ENCODE results near the gene HDAC9.
"Not testable (repeated sequence)": the region's sequence is repeated elsewhere in the genome, so short reads cannot be mapped to it uniquely, and the experiment has no call there.

Gene HDAC9

GRCh38 chr7:18905316-18905943 is 409.9 kb downstream of the HDAC9 start:
- DNase-seq: no peak

- DNase-seq: no peak
Observed at GRCh38 chr7:18906901-18907300, 411.4 kb downstream of the HDAC9 start.

- no peak for DNase-seq
Observed at GRCh38 chr7:18913106-18913505, 417.6 kb downstream of the HDAC9 start.

- DNase-seq: no peak
Observed at GRCh38 chr7:18916826-18917225, 421.3 kb downstream of the HDAC9 start.

- no peak for DNase-seq
Observed at GRCh38 chr7:18927134-18927533, 431.6 kb downstream of the HDAC9 start.

- no peak for DNase-seq
Observed at GRCh38 chr7:18936265-18936664, 440.7 kb downstream of the HDAC9 start.

- DNase-seq: no peak
Observed at GRCh38 chr7:18939771-18940592, 444.4 kb downstream of the HDAC9 start.

- DNase-seq: no peak
Observed at GRCh38 chr7:18940593-18941134, 445.1 kb downstream of the HDAC9 start.

- DNase-seq: no peak
Observed at GRCh38 chr7:18941207-18941606, 445.7 kb downstream of the HDAC9 start.

GRCh38 chr7:18948521-18948920 is 453.0 kb downstream of the HDAC9 start:
- DNase-seq: no peak

GRCh38 chr7:18952846-18953245 is 457.3 kb downstream of the HDAC9 start:
- no peak for DNase-seq

- no peak for DNase-seq
Observed at GRCh38 chr7:18958627-18959026, 463.1 kb downstream of the HDAC9 start.

- DNase-seq: no peak
Observed at GRCh38 chr7:18960725-18961124, 465.2 kb downstream of the HDAC9 start.

GRCh38 chr7:18962031-18962430 is 466.5 kb downstream of the HDAC9 start:
- DNase-seq: no peak

GRCh38 chr7:18965657-18966056 is 470.1 kb downstream of the HDAC9 start:
- no peak for DNase-seq

- not testable (repeated sequence) for DNase-seq
Observed at GRCh38 chr7:18967755-18968154, 472.2 kb downstream of the HDAC9 start.

GRCh38 chr7:18971839-18972238 is 476.3 kb downstream of the HDAC9 start:
- DNase-seq: no peak

- DNase-seq: no peak
Observed at GRCh38 chr7:18974803-18975202, 479.3 kb downstream of the HDAC9 start.

- no peak for DNase-seq
Observed at GRCh38 chr7:18975276-18975675, 479.7 kb downstream of the HDAC9 start.

- no peak for DNase-seq
Observed at GRCh38 chr7:18975689-18976280, 480.2 kb downstream of the HDAC9 start.

GRCh38 chr7:18976715-18977471 is 481.3 kb downstream of the HDAC9 start:
- no peak for DNase-seq

- no peak for DNase-seq
Observed at GRCh38 chr7:18978108-18978495, 482.6 kb downstream of the HDAC9 start.

GRCh38 chr7:18990700-18991099 is 495.2 kb downstream of the HDAC9 start:
- not testable (repeated sequence) for DNase-seq

All from activated naive CD4-positive, alpha-beta T cell treated with anti-CD3 and anti-CD28 coated beads, Interleukin-2, amount 50 U/mL, for 16 hours (primary cell).